ENCODE data around the gene CTSW.

DNA sequence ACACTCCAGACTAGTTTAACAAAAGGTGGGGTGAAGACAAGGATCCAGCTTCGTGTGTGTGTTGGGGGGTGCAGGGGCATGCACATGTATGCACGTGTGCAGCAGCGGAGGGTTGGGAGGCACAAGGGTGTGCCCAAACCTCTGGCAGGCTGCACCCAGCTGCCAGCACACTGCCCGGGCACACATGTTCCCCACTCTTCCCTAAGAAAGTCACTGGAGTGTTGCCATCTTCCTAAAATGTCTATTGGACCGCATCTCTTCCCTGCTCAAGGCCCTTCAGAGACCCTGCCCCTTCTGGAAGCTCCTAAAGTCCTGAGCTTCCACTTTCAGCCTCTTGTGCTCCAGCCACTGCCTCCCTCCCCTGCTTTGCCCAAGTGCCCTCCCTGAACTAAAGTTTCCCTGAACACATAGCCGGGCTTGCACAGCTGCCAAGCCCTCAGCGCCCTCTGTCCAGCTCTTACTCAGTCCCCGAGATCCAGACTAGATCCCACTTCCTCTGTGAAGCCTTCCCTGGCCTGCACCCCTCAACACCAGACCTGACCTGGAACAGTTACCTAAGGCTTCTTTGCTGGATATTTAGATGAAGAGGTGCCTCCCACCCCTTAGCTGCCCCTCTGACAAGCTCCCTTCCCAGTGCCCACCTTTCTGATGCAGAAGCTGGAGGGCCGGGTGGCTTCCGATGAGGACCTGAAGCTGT lies 27.7 kb upstream of the CTSW start:
- TF ChIP-seq, protein P1, sequence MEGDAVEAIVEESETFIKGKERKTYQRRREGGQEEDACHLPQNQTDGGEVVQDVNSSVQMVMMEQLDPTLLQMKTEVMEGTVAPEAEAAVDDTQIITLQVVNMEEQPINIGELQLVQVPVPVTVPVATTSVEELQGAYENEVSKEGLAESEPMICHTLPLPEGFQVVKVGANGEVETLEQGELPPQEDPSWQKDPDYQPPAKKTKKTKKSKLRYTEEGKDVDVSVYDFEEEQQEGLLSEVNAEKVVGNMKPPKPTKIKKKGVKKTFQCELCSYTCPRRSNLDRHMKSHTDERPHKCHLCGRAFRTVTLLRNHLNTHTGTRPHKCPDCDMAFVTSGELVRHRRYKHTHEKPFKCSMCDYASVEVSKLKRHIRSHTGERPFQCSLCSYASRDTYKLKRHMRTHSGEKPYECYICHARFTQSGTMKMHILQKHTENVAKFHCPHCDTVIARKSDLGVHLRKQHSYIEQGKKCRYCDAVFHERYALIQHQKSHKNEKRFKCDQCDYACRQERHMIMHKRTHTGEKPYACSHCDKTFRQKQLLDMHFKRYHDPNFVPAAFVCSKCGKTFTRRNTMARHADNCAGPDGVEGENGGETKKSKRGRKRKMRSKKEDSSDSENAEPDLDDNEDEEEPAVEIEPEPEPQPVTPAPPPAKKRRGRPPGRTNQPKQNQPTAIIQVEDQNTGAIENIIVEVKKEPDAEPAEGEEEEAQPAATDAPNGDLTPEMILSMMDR (IDR thresholded peaks at IDR 0.05) = no peak
- TF ChIP-seq NR1H2 (CRISPR knock-in tag; IDR thresholded peaks at IDR 0.05) (no peak), ESRRA (CRISPR knock-in tag; IDR thresholded peaks at IDR 0.05; ENCODE audit: borderline replicate concordance) (no peak), NR2C2 (CRISPR knock-in tag; IDR thresholded peaks at IDR 0.05) (no peak)
- TF ChIP-seq, protein P2, sequence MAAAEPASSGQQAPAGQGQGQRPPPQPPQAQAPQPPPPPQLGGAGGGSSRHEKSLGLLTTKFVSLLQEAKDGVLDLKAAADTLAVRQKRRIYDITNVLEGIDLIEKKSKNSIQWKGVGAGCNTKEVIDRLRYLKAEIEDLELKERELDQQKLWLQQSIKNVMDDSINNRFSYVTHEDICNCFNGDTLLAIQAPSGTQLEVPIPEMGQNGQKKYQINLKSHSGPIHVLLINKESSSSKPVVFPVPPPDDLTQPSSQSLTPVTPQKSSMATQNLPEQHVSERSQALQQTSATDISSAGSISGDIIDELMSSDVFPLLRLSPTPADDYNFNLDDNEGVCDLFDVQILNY (CRISPR knock-in tag; IDR thresholded peaks at IDR 0.05) = no peak
- TF ChIP-seq, protein P3, sequence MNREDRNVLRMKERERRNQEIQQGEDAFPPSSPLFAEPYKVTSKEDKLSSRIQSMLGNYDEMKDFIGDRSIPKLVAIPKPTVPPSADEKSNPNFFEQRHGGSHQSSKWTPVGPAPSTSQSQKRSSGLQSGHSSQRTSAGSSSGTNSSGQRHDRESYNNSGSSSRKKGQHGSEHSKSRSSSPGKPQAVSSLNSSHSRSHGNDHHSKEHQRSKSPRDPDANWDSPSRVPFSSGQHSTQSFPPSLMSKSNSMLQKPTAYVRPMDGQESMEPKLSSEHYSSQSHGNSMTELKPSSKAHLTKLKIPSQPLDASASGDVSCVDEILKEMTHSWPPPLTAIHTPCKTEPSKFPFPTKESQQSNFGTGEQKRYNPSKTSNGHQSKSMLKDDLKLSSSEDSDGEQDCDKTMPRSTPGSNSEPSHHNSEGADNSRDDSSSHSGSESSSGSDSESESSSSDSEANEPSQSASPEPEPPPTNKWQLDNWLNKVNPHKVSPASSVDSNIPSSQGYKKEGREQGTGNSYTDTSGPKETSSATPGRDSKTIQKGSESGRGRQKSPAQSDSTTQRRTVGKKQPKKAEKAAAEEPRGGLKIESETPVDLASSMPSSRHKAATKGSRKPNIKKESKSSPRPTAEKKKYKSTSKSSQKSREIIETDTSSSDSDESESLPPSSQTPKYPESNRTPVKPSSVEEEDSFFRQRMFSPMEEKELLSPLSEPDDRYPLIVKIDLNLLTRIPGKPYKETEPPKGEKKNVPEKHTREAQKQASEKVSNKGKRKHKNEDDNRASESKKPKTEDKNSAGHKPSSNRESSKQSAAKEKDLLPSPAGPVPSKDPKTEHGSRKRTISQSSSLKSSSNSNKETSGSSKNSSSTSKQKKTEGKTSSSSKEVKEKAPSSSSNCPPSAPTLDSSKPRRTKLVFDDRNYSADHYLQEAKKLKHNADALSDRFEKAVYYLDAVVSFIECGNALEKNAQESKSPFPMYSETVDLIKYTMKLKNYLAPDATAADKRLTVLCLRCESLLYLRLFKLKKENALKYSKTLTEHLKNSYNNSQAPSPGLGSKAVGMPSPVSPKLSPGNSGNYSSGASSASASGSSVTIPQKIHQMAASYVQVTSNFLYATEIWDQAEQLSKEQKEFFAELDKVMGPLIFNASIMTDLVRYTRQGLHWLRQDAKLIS (CRISPR knock-in tag; IDR thresholded peaks at IDR 0.05; ENCODE audit: borderline replicate concordance) = no peak
- TF ChIP-seq, protein P4, sequence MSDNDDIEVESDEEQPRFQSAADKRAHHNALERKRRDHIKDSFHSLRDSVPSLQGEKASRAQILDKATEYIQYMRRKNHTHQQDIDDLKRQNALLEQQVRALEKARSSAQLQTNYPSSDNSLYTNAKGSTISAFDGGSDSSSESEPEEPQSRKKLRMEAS (CRISPR knock-in tag; IDR thresholded peaks at IDR 0.05) = no peak
- TF ChIP-seq, protein P5, sequence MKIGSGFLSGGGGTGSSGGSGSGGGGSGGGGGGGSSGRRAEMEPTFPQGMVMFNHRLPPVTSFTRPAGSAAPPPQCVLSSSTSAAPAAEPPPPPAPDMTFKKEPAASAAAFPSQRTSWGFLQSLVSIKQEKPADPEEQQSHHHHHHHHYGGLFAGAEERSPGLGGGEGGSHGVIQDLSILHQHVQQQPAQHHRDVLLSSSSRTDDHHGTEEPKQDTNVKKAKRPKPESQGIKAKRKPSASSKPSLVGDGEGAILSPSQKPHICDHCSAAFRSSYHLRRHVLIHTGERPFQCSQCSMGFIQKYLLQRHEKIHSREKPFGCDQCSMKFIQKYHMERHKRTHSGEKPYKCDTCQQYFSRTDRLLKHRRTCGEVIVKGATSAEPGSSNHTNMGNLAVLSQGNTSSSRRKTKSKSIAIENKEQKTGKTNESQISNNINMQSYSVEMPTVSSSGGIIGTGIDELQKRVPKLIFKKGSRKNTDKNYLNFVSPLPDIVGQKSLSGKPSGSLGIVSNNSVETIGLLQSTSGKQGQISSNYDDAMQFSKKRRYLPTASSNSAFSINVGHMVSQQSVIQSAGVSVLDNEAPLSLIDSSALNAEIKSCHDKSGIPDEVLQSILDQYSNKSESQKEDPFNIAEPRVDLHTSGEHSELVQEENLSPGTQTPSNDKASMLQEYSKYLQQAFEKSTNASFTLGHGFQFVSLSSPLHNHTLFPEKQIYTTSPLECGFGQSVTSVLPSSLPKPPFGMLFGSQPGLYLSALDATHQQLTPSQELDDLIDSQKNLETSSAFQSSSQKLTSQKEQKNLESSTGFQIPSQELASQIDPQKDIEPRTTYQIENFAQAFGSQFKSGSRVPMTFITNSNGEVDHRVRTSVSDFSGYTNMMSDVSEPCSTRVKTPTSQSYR (CRISPR knock-in tag; IDR thresholded peaks at IDR 0.05) = no peak
